GM21576 (cell line): ENCODE measurements around the gene NRN1L.
"Not testable (repeated sequence)": the region's sequence is repeated elsewhere in the genome, so short reads cannot be mapped to it uniquely, and the experiment has no call there.

Experiments used
- ATAC-seq: cut with Tn5 transposase; IDR thresholded peaks from one replicate; pipeline ENCODE4 v1.9.1; 2021; ENCODE audit warnings: mild to moderate bottlenecking, moderate library complexity; ENCODE audit not compliant: unreplicated experiment

NRN1L gene

GRCh38 chr16:67884684-67885083 lies at the start of gene NRN1L:
NRN1L (plus strand) TSS chr16:67884885; CDS start chr16:67884904, 19 bp downstream.
- no peak for ATAC-seq

DNA sequence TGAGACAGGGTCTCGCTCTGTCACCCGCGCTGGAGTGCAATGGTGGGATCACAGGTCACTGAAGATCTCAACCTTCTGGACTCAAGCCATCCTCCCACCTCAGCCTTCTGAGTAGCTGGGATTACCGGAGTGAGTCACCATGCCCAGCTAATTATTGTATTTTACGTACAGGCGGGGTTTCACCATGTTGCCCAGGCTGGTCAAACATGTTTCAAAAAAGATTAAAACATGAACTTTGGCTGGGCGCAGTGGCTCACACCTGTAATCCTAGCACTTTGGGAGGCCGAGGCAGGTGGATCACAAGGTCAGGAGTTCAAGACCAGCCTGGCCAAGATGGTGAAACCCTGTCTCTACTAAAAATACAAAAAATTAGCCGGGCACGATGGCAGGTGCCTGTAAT lies 47.5 kb upstream of the NRN1L start:
- ATAC-seq, result not testable (repeated sequence)

DNA sequence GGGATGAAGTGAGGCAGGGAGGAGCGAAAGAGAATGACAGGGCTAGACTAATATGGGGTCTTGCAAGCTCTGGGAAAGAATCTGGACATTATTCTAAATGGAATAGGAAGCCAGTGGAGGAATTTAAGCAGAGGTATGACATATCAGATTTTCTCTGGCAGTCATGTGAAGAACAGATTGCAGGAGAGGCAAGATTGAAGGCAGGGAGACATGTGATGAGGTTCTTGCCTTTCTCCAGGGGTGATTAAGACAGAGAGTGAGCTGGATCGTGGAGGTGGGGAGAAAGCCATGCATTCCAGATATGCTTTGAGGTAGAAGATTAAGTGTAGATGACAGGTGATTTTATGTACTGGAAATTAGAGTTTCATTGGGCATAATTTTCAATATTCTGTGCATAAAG lies 46.9 kb upstream of the NRN1L start:
- no peak for ATAC-seq

DNA sequence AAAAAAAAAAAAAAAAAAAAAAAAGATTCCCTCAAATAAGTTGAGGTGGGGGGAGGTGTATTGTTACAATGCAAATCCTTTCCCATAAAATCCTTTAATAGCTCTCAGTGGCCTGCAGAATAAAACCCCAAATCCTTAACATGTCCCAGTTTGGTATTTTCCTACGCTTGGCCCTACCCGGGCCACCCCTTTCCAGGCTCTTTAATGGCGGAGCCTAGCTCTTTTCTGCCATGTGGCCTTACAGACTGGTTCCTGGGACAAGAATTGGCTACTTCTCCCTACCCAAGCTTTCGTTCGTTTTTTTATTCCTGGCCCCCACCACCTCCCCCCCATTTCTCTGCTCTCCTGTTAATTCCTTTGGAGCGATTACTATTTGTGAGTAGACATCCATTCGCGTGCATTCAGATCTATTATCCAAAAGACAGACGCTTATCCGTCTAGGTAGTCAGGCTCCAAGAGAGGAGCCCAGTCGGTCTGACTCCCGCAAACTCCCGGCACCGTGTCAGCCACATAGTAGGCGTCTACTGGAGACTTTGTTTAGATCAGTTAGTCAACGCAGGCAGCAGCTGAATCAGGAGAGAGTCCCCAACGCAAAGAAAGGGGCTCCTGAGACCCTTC lies 43.4 kb upstream of the NRN1L start:
- no peak for ATAC-seq

- ATAC-seq, result peak; percentile 40
These were observed 42.7 kb upstream of the NRN1L start, which contains the start of gene THAP11 for GRCh38 chr16:67841816-67842508. THAP11 (plus strand) TSS chr16:67842320; CDS start chr16:67842555, 235 bp downstream.

GRCh38 chr16:67842509-67843342 lies 42.0 kb upstream of the NRN1L start:
- peak; percentile 10 for ATAC-seq

DNA sequence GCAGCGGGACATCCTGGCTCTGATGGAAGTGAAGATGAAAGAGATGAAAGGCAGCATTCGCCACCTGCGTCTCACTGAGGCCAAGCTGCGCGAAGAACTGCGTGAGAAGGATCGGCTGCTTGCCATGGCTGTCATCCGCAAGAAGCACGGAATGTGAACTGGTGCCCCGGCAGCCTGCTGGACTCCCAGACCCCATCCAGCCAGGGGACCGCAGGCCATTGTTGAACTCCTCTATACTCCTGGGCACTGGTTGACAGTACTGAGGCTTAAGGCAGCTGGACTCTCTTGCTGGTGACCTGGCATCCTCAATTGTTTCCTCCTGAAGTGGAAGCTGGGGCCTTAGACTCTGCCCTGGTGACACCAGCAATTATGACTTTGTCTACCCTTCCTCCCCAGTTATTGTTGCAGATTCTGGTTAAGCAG lies 41.3 kb upstream of the NRN1L start:
- no peak for ATAC-seq

- no peak for ATAC-seq
These were observed 40.2 kb upstream of the NRN1L start for GRCh38 chr16:67844497-67844896.

GRCh38 chr16:67845291-67846062 lies 39.2 kb upstream of the NRN1L start:
- ATAC-seq, result no peak

DNA sequence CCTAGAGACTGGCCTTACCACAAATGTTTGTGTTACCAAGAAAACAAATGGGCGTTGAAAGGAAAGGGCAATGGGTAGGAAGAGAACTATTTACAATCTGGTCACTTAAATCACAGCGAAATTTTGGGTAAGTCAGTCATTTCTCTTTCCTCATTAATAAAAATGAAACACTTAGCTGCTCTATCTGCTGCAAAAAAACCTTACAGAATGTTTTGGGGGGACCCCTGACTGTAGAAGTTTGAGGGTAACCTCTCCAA lies 38.7 kb upstream of the NRN1L start:
- no peak for ATAC-seq

DNA sequence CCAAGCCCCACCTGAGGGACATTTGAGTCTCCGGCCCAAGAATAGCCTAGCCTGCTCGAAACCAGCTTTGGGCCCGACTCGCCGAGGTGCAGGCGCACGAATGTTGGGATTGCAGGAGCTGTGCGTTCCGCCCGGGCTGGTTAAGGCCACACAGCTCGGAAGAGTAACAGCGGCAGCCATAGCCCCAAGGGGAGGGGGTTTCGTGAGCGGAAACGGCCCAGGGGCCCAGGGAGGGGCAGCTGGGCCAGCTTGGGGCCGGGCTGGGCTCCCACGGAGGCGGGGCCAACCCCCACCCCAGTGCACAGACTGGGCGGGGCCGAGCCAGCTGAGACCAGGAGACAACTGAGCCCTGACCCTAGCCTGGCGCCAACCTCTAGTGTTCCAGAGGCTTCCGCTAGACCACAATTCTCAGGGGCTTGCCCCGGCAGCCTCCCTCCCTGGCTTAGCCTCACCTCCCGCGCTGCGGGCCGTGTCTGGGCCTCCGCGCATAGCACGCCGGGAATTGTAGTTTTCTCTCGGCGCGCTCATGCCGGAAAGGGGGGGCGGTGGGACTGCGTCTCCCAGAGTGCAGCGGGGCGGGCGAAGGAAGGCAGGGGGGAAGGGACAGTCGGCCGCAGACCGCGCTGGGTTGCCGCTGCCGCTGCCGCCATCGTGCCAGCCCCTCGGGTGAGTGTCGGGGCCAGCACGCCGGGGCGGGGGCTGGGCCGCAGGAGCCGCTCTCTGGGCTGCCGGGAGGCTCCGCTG lies 38.2 kb upstream of the NRN1L start, which contains the start of gene NUTF2:
NUTF2 (plus strand) TSS at position 614 of the 744 bp plus-strand sequence. CDS start 18,198 bp downstream, outside the sequence.
- ATAC-seq, result peak; percentile 52

GRCh38 chr16:67847064-67847861 lies 37.4 kb upstream of the NRN1L start, which contains the start of gene CENPT:
CENPT (minus strand) TSS chr16:67847693; CDS start chr16:67833859, 13,834 bp downstream.
- peak; percentile 29 for ATAC-seq

DNA sequence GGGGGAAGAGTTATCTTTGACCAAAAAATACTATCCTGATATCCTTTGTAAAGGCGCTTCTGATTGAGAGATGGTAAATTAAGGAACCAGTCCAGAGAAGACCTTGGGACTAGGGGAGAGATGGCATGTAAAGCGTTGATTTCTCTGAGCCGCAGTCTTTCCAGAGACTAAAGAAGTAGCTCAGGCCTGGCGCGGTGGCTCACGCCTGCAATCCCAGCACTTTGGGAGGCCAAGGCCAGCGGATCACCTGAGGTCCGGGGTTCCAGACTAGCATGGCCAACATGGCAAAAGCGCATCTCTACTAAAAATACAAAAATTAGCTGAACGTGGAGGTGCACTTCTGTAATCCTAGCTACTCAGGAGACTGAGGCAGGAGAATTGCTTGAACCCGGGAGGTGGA lies 36.6 kb upstream of the NRN1L start:
- no peak for ATAC-seq

- no peak for ATAC-seq
These were observed 31.0 kb upstream of the NRN1L start for GRCh38 chr16:67853670-67854069.

DNA sequence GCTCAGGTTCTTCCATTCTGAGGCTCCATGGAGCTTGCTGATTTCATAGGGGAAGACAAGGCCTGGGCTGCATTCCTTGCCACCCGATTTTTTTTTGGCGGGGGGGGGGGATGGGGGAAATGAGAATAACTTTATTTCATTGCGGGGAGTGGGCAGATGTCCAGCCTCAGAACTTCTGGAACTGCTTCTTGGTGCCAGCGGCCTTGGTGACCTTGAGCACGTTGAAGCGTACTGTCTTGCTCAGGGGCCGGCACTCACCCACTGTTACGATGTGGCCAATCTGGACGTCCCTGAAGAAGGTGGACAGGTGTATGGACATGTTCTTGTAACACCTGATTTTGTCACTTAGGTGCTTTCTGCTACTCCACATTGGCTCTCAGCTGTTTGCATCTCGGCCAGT lies 28.9 kb upstream of the NRN1L start:
- no peak for ATAC-seq

DNA sequence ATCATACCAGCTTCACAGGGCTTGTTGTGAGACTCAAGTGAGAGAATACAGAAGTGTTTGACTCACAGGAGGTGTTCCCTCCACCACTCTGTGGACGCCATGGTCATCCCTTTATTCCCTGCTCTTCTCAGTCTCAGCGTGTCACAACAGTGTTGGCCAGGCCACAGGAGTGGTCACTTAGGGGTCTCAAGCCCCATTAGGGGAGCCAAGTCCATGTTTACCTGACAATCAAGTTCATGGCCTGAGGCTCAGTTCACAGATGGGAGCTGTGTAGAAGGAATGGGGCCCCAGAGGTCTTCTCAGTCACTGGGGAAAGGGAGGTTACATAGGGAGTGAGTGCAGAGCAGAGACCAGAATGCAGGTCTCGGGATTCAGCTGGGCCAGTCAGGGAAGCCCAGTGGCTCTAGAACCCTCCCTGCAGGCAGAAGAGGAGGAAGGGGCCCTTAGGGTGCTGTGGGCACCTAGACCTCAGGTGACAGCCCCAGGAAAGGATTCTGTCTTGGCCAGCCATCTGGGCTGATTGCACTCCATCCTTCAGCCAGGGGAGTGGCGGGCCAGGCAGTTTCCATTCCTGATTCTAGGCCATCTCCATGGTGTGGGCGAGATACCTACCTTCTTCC lies 27.6 kb upstream of the NRN1L start:
- no peak for ATAC-seq

GRCh38 chr16:67857547-67858233 lies 27.0 kb upstream of the NRN1L start:
- ATAC-seq, result no peak

DNA sequence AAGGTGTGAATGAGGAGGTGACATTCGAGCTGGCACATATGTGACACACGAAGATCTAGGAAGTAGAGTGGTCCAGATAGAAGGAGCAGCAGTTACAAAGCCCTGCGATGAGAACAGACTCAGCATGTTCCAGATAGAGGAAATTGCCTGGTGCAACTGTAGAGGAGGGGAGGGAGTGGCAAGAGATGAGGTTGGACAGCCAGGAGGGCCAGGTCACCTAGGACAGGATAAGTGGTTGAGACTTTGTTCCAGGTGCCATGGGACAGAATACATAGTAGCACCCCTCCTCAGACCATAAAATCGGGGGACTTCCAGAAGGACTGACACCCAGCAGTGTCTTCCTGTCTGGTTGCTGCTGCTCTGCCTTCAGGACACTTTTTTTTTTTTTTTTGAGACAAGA lies 26.2 kb upstream of the NRN1L start:
- no peak for ATAC-seq
